NT2/D1 (cell line): ENCODE measurements around the gene TUBB8B.
"Not testable (repeated sequence)": the region's sequence is repeated elsewhere in the genome, so short reads cannot be mapped to it uniquely, and the experiment has no call there.

Experiments used
- SUZ12 ChIP-seq: IDR thresholded peaks from 2 replicates; pipeline ENCODE4 v1.6.1; 2011; ENCODE audit not compliant: insufficient read length, insufficient read depth; ENCODE audit errors: extremely low read depth
- YY1 ChIP-seq: IDR thresholded peaks from 2 replicates; pipeline ENCODE4 v1.6.1; 2011; ENCODE audit not compliant: insufficient read length, insufficient read depth
- ZNF274 ChIP-seq: IDR thresholded peaks from 2 replicates; pipeline ENCODE4 v1.6.1; 2011; ENCODE audit warnings: mild to moderate bottlenecking, low read depth, low read length

GRCh38 chr18:10624-11184 is 38.7 kb downstream of the TUBB8B start:
- not testable (repeated sequence) for TF ChIP-seq SUZ12, YY1, ZNF274
